Endodermal cell (in vitro differentiated cells): ENCODE results near the gene MPPED2. TPM values are rescaled to one million over a fixed set of nuclear protein-coding genes. Genes with fewer than 3 reads are reported as not detected.

Experiments
- DNase-seq: peaks from one replicate; pipeline ENCODE4 v3.0.0-alpha.2; 2017
- H3K27ac ChIP-seq: 2 replicates; pipeline ENCODE4 v1.5.1; 2013; ENCODE audit warnings: mild to moderate bottlenecking, low read depth, low read length, moderate library complexity
- H3K27me3 ChIP-seq: 2 replicates; pipeline ENCODE4 v1.6.1; 2013; ENCODE audit warnings: mild to moderate bottlenecking, low read length, moderate library complexity; ENCODE audit not compliant: insufficient read depth, control insufficient read depth, poor library complexity, severe bottlenecking
- H3K36me3 ChIP-seq: 2 replicates; pipeline ENCODE4 v1.7.0; 2013; ENCODE audit warnings: mild to moderate bottlenecking, low read length, moderate library complexity; ENCODE audit not compliant: control insufficient read depth, insufficient read depth
- H3K4me1 ChIP-seq: one replicate; pipeline ENCODE4 v1.7.0; 2013; ENCODE audit warnings: low read length; ENCODE audit not compliant: control insufficient read depth, insufficient read depth
- H3K4me3 ChIP-seq: 2 replicates; pipeline ENCODE4 v1.5.1; 2013; ENCODE audit warnings: mild to moderate bottlenecking, low read length, moderate library complexity
- H3K9ac ChIP-seq: 2 replicates; pipeline ENCODE4 v1.6.1; 2013; ENCODE audit warnings: mild to moderate bottlenecking, low read length, moderate library complexity; ENCODE audit not compliant: poor library complexity, severe bottlenecking; ENCODE audit errors: extremely low read depth
- H3K9me3 ChIP-seq: 2 replicates; pipeline ENCODE4 v1.6.1; 2013; ENCODE audit warnings: mild to moderate bottlenecking, low read length, moderate library complexity; ENCODE audit not compliant: control insufficient read depth
- H3K27ac Mint-ChIP-seq: 2 replicates; pipeline ENCODE4 v1.8.0; 2020; ENCODE audit warnings: mixed read lengths
- H3K27me3 Mint-ChIP-seq: 2 replicates; pipeline ENCODE4 v1.8.0; 2021; ENCODE audit warnings: mild to moderate bottlenecking, mixed read lengths; ENCODE audit not compliant: insufficient read depth
- H3K36me3 Mint-ChIP-seq: 2 replicates; pipeline ENCODE4 v1.8.0; 2020; ENCODE audit warnings: low read depth, mixed read lengths
- H3K4me1 Mint-ChIP-seq: 2 replicates; pipeline ENCODE4 v1.8.0; 2020; ENCODE audit warnings: mixed read lengths
- H3K4me3 Mint-ChIP-seq: 2 replicates; pipeline ENCODE4 v1.8.0; 2020; ENCODE audit warnings: mild to moderate bottlenecking, moderate library complexity, mixed read lengths
- H3K9me3 Mint-ChIP-seq: 2 replicates; pipeline ENCODE4 v1.8.0; 2020; ENCODE audit warnings: mild to moderate bottlenecking, mixed read lengths
- CTCF ChIP-seq: fragments of 200-600 bp; sonication (generic); conservative IDR thresholded peaks from 2 replicates; pipeline ENCODE4 v1.5.0; 2021; ENCODE audit warnings: antibody characterized with exemption, mild to moderate bottlenecking
- WGBS, 2 experiments: methylation state at CpG; one replicate each; pipeline versions ENCODE4 v1.1.5 to v1.1.7; 2013; ENCODE audit warnings: missing lambda C conversion rate in 2 of 2, mixed read lengths in 1 of 2; ENCODE audit not compliant: insufficient coverage in 1 of 2, insufficient read length in 1 of 2; 5-methylcytosine and 5-hydroxymethylcytosine counted together
- total RNA-seq, 2 donors: library from RNA; stranded (reverse); fragmentation: NEBNext Ultra II Directional in 1 of 2; extraction: Animal tissue kit (Norgen Biotek cat#: 25700) in 1 of 2; gene quantifications; 2 replicates in 1 of 2; 3 replicates in 1 of 2; pipeline ENCODE4 v1.2.1, GENCODE V29; 2021

The MPPED2 gene
- total RNA-seq, 2 donors from 2014 or later = 1.5 to 16.4 TPM

GRCh38 chr11:30458541-30458940 lies 127.6 kb downstream of the MPPED2 start:
- Mint-ChIP-seq H3K36me3 (peaks cover 4% of the 10 kb centered on the region), H3K9me3 (peaks cover 13% of the 10 kb centered on the region), H3K27ac (no peak overlapping the region), H3K27me3 (peaks cover 12% of the 10 kb centered on the region), H3K4me3 (no peak overlapping the region), H3K4me1 (peaks cover 12% of the 10 kb centered on the region)
- TF ChIP-seq CTCF = no peak
- H3K9ac ChIP-seq = no peak overlapping the region
- no peaks in the 10 kb centered on the region for H3K4me1 ChIP-seq
- H3K36me3 ChIP-seq = no peaks in the 10 kb centered on the region
- H3K9me3 ChIP-seq = peaks cover 13% of the 10 kb centered on the region
- no peak overlapping the region for H3K4me3 ChIP-seq
- H3K27me3 ChIP-seq = peaks cover 1% of the 10 kb centered on the region
- DNase-seq = no peak
- H3K27ac ChIP-seq = no peak overlapping the region
- 80 to 83% methylated on average over 1 to 2 of the region's 3 CpGs for WGBS, 2 experiments

GRCh38 chr11:30457087-30457486 lies 129.1 kb downstream of the MPPED2 start:
- Mint-ChIP-seq H3K4me1 (peaks cover 8% of the 10 kb centered on the region), H3K27me3 (peaks cover 27% of the 10 kb centered on the region), H3K36me3 (peaks cover 8% of the 10 kb centered on the region), H3K27ac (no peak overlapping the region), H3K4me3 (no peak overlapping the region), H3K9me3 (peaks cover 18% of the 10 kb centered on the region)
- H3K4me3 ChIP-seq = no peak overlapping the region
- no peak overlapping the region for H3K27ac ChIP-seq
- peaks cover under 1% of the 10 kb centered on the region for H3K4me1 ChIP-seq
- no peak overlapping the region for H3K9ac ChIP-seq
- no peak for DNase-seq
- H3K9me3 ChIP-seq = peaks cover 19% of the 10 kb centered on the region
- H3K27me3 ChIP-seq = peaks cover 16% of the 10 kb centered on the region
- WGBS, 2 experiments = 93 to 94% methylated on average over 2 to 3 of the region's 3 CpGs
- no peaks in the 10 kb centered on the region for H3K36me3 ChIP-seq
- no peak for TF ChIP-seq CTCF

GRCh38 chr11:30455025-30455424 lies 131.1 kb downstream of the MPPED2 start:
- Histone ChIP-seq H3K4me1 (peaks cover 8% of the 10 kb centered on the region), H3K9me3 (peaks cover 19% of the 10 kb centered on the region), H3K9ac (no peak overlapping the region), H3K27ac (no peak overlapping the region), H3K27me3 (peaks cover 16% of the 10 kb centered on the region), H3K4me3 (no peak overlapping the region), H3K36me3 (no peaks in the 10 kb centered on the region)
- no peak overlapping the region for H3K27ac Mint-ChIP-seq
- no peak for TF ChIP-seq CTCF
- WGBS, 2 experiments = 81 to 90% methylated on average over 1 to 2 of the region's 2 CpGs
- peaks cover 18% of the 10 kb centered on the region for H3K9me3 Mint-ChIP-seq
- DNase-seq = no peak
- H3K4me1 Mint-ChIP-seq = peaks cover 21% of the 10 kb centered on the region
- H3K4me3 Mint-ChIP-seq = no peak overlapping the region
- H3K36me3 Mint-ChIP-seq = peaks cover 8% of the 10 kb centered on the region
- H3K27me3 Mint-ChIP-seq = peaks cover 37% of the 10 kb centered on the region
